ENCODE measurements around the gene JAKMIP3.
"Not testable (repeated sequence)": the region's sequence is repeated elsewhere in the genome, so short reads cannot be mapped to it uniquely, and the experiment has no call there.

The JAKMIP3 gene

DNA sequence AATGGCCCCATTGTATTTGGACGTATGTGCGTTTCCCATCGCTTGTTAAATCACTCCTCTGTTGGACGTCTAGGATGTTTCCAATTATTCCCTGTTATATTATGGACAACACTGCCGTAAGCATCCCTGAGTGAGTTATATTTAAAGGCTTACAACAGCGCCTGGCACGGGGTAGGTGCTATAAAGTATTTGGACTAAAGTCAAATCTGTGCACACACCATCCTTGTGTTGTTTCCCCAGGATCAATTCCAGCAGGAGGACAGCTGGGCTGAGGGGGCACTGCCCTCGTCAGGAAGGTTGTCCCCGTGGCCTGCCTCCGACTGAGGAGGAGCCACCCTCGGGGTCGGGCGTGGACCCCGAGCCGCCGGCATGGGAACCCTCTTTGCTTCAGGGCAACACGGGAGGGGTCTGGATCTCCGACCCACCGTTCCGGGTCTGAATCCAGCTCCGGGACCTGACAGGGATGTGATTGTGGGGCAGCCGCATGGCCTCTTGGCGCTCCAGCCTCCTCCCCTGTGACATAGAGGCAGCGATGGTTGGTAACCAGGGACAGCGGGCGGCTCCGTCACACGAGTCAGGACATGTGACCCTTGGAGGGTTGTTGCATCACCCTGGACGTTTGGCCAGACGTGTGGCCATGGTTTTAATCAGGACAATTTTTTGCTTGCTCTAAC is 1.5 kb upstream of the JAKMIP3 start:
- DNase-seq (ENCODE audit: low read depth, low spot score) = no peak

DNA sequence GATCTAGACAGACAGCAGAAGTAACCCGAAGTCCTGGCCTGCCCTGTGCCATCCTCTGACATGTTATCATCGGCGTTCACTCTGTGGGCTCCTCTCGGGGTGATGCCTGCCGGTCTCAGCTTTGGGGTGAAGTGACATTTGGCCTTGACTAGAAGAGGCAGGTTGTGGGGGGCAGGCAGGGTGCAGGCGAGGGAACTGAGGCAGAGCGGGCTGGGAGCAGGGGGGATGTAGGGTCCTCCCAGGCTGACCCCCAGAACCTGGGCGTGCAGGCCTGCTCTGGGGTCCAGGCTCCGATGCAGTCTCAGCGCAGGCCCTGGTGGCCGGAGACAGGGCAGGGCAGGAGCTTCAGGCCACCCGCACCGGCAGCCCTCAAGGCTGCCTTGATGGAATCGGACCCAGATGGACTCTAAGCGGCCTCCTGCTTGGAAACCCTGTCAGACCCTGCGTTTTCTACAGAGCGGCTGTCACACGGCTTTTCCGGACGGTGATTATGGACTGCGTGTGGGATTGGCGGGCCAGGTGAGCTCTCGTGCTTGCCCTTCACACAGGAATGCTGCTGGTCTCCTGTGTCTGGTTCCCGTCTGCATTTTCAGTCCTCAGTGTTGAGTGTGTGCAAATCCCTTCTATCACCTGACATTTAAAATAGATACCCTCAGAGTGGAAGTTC is 842 bp upstream of the JAKMIP3 start:
- DNase-seq (ENCODE audit: low read depth, low spot score) = no peak

DNA sequence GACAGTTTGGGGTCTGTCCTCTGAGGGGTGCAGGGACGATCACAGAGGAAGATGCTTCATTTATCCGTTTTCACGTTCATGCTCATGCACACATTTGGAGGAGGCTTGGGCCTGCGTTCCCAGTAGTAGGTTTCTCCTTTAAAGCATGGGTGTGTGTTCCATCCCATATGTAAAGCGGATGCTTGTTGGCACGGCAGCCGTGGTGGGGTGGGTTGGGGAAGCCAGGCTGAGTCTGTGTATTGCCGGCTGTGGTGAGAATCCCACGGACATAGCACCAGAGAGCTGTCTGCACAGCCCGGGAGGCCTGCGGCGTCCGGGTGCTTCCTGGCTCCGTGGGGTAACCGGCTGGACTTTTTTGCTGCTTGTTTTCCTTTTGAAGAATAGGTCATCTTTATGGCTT is 440 bp downstream of the JAKMIP3 start:
- no peak for DNase-seq (ENCODE audit: low read depth, low spot score)

DNA sequence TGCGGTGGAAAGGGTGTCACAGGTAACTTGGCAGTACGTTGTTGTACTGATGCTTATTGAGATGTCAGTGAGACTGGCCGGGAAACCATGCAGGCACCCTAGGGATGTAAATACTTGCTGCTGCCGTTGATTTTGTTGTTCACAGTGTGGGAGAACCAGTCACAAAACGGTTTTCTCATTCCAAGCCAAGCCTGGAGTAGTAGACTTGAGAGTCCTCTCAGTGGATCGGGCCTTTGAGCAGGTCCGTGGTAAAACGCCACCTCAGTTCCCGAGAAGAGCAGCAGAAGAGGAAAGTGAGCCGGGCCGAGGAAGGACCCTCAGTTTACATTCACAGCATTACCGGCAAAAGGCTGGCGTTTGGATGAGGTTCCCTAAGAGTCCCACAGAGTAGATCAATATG is 1.1 kb downstream of the JAKMIP3 start:
- no peak for DNase-seq (ENCODE audit: low read depth, low spot score)

DNA sequence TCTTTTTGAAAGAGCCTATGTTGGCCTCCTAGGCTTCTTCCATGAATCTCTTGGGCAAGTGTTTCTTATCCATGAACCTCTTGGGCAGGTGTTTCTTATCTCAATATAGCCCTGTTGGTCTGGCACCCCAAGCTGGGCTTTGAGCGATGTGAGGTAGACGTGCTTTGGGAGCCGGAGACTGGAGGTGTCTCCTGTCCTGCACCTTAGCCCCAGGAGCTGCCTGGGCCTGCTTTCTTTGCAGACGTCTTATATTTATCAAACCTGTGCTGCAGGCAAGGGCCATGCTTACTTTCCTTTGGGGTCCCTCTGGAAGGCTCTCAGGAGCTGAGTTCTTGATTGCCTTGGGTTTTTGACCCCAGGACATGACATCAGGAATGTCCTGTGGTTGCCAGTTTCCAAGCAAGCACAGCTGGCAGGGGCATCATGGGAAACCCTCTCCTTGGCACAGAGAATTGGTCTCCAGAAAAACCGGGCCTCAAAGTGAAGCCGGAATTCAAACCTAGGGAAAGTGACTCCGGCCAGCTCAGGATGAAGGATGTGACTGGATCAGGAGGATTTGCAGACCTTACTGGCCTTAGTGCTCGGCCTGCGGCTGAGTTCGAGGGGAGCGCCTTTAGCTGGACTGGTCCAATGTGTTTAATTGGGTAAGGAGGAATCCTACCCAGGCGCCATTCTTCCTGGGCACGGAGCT is 2.8 kb downstream of the JAKMIP3 start:
- DNase-seq (ENCODE audit: low read depth, low spot score) = no peak

DNA sequence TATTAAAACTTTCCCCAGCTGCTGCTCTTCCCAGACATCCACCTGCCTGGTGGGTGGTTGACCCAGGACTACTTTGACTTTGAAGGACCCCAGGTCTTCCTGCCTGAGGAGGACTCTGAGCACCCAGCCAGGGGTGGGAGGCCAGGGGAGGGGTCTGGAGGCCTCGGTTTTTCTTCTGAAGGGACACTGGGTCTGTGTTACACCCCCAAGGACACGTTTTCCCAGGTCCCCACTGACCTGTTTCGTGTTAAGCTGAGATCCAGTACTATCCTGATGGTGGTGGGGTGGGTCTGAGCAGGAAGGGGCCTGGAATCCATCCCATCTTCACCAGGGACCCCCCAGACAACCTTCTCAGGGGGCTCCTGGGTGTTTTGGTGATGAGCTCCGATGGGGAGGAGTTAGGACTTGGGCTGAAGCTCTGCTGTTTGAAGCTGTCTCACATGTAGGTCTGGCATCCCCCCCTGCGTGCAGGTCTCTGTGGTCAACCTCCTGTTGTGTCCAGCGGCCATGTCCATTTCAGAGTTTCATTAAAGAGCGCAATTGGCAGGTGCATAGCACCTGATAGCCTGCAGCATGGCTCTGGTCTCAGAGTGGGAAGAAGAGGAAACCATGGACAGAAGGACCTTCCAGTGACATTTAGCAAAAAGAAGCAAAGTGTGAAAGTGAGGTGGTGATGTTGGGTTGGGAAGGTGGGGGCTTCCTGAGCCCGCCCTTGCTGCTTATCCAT is 3.5 kb downstream of the JAKMIP3 start:
- no peak for DNase-seq (ENCODE audit: low read depth, low spot score)

DNA sequence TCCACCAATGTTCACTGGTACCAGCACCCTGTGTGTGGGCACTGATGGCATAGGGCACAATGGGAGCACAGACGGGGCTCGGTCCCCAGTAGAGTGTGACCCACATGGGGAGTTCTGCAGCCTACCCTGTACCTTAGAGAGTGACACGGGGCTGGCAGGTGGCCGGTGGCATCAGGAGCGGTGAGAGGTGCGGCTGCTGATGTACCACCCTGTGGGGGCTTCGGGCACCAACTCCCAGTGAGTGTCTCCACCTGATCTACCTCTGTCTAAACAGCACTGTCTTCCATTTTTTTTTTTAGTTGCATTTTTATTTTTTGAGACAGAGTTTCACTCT is 4.1 kb downstream of the JAKMIP3 start:
- DNase-seq (ENCODE audit: low read depth, low spot score) = no peak

DNA sequence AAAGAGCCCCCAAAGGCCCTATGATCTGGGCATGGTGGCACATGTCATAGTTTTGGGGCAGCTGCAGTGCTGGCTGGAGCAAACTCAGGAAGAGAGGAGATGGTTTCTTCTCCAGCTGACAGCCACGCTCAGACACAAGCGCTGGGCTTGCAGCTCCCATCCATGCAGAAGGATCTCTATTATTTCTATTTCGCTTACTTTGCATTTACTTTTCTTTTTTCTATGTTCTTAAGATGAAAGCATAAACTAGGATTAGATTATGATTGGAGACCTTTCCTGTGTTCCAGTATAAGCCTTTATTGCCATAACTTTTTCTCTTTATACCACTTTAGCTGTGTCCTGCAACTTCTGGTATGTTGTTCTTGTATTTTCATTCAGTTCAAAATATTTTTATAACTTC is 5.0 kb downstream of the JAKMIP3 start:
- no peak for DNase-seq (ENCODE audit: low read depth, low spot score)

DNA sequence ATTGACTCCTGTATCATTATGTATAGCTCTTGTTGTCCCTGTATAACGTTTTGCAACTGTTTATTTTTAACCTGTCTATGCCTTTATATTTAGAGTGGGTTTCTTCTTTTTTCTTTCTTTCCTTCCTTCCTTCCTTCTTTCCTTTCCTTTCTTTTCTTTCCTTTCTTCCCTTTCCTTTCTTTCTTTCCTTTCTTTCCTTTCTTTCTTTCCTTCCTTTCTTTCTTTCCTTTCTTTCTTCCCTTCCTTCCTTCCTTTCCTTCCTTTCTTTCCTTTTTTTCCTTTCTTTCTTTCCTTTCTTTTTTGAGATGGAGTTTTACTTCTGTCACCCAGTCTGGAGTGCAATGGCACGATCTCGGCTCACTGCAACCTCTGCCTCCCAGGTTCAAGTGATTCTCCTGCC is 5.9 kb downstream of the JAKMIP3 start:
- no peak for DNase-seq (ENCODE audit: low read depth, low spot score)

DNA sequence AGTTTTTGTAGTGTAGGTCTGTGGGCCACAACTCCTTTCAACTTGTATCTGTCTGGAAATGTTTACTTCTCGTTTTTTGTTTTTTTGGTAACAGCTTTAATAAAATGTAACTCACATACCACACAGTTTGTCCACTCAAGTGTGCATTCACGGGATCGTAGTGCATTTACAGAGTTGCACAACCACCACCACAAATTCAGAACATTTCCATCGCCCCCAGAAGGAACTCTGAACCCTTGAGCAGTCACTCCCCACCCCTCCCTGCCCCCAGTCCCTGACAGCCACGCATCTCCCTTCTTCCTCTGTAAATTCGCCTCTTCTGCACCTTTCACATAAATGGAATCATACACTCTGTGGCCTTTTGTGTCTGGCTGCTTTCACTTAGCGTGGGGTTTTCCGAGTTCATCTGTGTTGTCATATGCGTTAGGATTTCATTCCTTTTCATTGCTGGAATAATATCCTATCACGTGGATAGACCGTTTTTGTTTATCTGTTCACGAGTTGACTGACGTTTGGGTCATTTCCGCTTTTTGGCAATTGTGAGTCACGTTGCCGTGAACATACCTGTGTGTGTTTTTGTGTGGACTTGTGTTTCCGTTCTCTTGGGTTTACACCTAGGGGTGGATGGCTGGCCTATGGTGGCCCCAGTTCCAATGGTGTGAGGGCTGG is 10.3 kb downstream of the JAKMIP3 start:
- DNase-seq (ENCODE audit: low read depth, low spot score) = no peak

DNA sequence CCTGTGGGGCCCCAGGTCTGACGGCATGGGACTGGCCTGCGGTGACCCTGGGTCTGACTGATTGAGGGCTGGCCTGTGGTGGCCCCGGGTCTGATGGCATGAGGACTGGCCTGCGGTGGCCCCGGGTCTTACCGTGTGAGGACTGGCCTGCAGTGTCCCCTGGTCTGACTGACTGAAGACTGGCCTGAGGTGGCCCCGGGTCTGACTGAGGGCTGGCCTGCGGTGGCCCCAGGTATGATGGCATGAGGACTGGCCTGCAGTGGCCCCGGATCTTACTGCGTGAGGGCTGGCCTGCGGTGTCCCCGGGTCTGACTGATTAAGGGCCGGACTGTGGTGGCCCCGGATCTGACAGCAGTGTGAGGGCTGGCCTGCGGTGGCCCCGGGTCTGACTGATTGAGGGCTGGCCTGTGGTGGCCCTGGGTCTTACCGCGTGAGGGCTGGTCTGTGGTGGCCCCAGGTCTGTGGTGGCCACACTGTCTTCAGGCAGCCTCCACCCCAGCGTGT is 10.9 kb downstream of the JAKMIP3 start:
- no peak for DNase-seq (ENCODE audit: low read depth, low spot score)

DNA sequence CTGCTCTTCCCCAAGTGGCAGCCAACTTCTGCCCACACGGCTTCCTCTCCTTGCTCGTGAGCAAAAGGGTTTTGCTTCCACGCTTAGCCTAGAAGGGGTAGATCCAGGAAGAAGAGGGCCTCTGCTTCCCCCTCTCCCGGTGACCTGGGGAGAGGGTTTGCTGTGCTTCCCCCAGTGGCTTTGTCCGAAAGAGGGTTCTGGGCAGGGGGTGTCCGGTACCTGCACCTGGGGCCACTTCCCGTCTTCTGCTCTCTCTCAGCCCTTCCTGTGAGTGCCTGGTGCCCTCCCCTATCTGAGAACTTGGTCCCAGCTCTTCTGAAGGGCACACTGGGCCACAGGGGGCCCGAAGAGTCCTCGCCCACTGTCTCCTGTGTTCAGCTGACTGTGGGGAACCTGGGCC is 11.3 kb downstream of the JAKMIP3 start:
- no peak for DNase-seq (ENCODE audit: low read depth, low spot score)

DNA sequence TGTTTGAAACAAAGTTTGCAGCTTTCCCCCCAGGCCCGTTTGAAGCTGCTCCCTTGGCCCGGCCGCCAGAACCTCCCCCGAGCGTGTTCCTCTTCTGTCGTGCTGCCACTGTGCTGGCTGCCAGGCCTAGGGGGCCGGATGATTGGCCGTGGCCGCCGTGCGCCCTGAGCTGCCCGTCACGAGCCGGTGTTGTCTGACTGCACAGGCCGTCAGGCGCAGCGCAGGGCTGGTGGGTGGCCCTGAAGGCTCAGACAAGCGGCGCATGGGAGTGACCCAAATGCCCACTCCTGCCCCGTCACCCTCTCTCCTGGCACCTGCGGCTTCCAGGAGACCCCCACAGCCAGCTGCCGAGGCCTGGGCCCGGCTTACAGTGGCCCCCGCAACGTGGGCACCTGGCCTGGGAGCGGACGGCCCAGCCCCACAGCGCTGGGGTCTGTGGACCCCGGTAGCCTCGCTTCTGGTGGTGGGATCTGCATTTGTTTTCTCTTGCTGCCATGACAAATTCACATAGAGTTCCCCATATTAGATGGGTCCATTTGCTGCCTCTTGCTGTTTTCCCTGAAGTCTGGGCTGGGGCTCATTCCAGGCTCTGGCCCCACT is 13.1 kb downstream of the JAKMIP3 start:
- no peak for DNase-seq (ENCODE audit: low read depth, low spot score)

DNA sequence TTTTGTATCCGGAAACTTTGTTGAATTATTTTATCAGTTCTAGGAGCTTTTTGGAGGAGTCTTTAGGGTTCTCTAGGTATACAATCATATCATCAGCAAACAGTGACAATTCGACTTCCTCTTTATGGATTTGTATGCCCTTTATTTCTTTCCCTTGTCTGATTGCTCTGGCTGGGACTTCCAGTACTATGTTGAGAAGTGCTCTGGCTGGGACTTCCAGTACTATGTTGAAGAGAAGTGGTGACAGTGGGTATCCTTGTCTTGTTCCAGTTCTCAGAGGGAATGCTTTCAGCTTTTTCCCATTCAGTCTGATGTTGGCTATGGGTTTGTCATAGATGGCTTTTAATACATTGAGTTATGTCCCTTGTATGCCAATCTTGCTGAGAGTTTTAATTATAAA is 18.6 kb downstream of the JAKMIP3 start:
- not testable (repeated sequence) for DNase-seq (ENCODE audit: low read depth, low spot score)

DNA sequence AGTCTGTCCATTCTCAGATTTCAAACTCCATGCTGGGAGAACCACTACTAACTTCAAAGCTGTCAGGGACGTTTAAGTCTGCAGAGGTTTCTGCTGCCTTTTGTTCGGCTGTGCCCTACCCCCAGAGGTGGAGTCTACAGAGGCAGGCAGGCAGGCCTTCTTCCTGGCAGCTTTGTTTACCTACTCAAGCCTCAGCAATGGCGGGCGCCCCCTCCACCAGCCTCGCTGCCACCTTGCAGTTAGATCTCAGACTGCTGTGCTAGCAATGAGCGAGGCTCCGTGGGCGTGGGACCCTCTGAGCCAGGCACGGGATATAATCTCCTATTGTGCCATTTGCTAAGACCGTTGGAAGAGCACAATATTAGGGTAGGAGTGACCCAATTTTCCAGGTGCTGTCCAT is 27.5 kb downstream of the JAKMIP3 start:
- DNase-seq (ENCODE audit: low read depth, low spot score) = not testable (repeated sequence)

DNA sequence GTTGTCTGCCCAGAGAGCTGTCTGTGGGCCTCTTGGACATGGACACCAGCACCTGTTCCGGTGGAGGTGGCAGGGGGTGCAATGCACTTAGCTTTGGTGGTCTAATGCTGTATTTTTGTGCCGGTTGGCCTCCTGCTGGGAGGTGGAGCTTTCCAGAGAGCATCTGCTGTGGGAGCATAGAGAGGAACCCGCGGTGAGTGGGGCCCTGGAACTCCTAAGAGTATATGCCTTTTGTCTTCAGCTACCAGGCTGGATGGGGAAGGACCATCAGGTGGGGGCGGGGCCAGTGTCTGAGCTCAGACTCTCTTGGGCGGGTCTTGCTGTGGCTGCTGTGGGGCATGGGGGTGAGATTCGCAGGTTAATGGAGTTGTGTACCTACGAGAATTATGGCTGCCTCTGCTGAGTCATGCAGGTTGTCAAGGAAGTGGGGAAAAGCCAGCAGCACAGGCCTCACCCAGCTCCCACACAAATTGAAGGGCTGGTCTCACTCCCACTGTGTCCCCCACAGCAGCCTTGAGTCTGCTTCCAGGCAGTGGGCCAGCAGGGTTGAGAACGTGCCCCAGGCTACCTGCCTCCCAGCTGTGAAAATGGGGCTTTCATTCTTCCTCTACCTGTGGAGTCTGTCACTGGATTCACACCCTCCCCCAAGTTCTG is 29.0 kb downstream of the JAKMIP3 start:
- DNase-seq (ENCODE audit: low read depth, low spot score) = no peak

DNA sequence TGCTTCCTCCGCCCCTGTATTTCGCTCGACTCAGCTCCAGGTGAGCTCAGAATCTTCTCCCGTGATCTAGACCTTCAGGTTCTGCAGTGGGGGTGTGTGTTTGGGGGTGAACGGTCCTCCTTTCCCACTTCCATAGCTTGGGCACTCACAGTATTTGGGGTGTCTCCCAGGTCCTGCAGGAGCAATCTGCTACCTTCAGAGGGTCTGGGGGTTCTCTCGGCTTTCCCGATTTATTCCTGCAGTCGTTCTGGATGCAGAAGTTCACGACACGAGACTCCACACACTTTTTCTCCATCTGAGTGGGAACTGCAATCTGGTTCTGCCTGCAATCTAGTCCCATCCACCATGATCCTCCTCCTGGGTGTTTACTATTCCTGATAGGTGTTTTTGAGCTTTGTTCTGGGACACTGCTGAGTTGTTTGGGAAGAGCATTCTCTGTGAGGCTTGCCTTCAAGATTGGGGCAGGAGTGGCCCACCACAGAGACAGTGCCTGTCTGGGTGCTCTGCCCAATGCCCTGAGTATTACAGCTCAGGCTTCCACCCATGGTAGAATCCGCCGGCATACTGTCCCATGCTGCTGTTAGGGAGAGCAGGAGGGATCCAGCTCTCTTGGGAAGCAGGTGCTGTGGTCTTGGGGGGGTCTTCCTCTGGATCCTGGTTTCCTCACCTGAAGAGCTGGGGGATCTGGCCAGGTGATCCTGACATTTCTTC is 29.8 kb downstream of the JAKMIP3 start:
- no peak for DNase-seq (ENCODE audit: low read depth, low spot score)

DNA sequence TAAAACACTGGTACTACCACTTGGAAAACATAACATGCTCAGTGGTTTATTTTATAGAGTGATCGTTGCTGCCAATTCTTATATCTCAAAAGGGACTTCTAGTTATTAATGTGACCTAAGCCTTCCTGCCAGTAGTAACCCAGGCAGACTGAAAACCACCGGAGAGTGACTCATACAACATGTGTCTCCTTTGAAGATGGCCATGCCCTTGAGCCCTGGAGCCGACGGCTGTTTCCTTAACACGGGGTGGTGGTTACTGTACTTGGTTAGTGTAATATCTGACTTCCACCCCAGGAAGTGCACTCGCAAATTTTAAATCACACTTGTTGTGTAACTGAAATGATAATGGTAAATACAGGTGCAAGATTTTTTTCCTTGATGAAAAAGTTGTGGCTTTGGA is 30.5 kb downstream of the JAKMIP3 start:
- DNase-seq (ENCODE audit: low read depth, low spot score) = no peak

DNA sequence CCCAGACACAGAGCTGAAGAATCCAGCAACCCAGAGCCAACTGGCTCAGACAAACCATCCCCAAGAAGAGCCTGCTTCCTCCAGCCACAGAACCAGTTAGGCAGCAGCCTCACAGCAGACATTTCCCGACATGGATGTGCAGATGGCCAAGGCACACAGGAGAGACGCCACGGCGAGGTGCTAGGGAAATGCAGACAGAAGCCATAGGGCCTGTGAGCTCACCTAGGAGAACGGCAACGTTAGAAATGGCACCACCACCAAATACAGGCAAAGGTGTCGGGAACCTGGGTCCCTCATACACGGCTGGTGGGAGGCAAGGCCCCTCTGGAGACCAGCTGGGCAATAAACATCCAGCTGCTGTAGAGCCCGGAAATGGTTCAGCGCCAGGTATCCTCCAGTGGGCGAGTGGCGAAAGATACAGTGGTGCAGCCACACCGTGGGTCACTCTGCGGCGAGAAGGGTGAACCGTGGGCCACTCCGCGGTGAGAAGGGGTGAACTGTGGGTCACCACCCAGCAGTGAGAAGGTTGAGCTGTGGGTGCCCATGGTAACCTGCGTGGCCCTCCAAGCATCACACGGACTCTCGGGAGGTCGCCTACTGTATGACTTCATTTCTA is 31.2 kb downstream of the JAKMIP3 start:
- no peak for DNase-seq (ENCODE audit: low read depth, low spot score)
